NCI-H446 treated with DMSO at 0.1 percent for 48 hours (cell line): ENCODE data around the gene GULP1.

Experiments used
- DNase-seq: peaks from one replicate; lab custom pipeline; 2025; lab: John Stamatoyannopoulos, UW

The GULP1 gene

GRCh38 chr2:188367164-188367563, 75.5 kb downstream of the GULP1 start:
- DNase-seq = no peak

GRCh38 chr2:188369365-188369764, 77.7 kb downstream of the GULP1 start:
- peak; percentile 37 for DNase-seq

GRCh38 chr2:188378371-188378950, 86.8 kb downstream of the GULP1 start:
- DNase-seq = peak; percentile 44

- DNase-seq = no peak
Observed at GRCh38 chr2:188379748-188380147, 88.1 kb downstream of the GULP1 start.

GRCh38 chr2:188380280-188380679, 88.6 kb downstream of the GULP1 start:
- DNase-seq = no peak

GRCh38 chr2:188381614-188382013, 89.9 kb downstream of the GULP1 start:
- no peak for DNase-seq

- DNase-seq = no peak
Observed at GRCh38 chr2:188382107-188382506, 90.4 kb downstream of the GULP1 start.

GRCh38 chr2:188383158-188383557, 91.5 kb downstream of the GULP1 start:
- no peak for DNase-seq

- DNase-seq = no peak
Observed at GRCh38 chr2:188385857-188386256, 94.2 kb downstream of the GULP1 start.

GRCh38 chr2:188388831-188389230, 97.2 kb downstream of the GULP1 start:
- DNase-seq = no peak

GRCh38 chr2:188391354-188391753, 99.7 kb downstream of the GULP1 start:
- DNase-seq = no peak

GRCh38 chr2:188394931-188395472, 103.3 kb downstream of the GULP1 start:
- no peak for DNase-seq

- no peak for DNase-seq
Observed at GRCh38 chr2:188395903-188396689, 104.4 kb downstream of the GULP1 start.

GRCh38 chr2:188399159-188399558, 107.5 kb downstream of the GULP1 start:
- DNase-seq = no peak

GRCh38 chr2:188403676-188404075, 112.0 kb downstream of the GULP1 start:
- no peak for DNase-seq

- no peak for DNase-seq
Observed at GRCh38 chr2:188404341-188405004, 112.8 kb downstream of the GULP1 start.

- DNase-seq = no peak
Observed at GRCh38 chr2:188406414-188406813, 114.7 kb downstream of the GULP1 start.

- no peak for DNase-seq
Observed at GRCh38 chr2:188410504-188411235, 119.0 kb downstream of the GULP1 start.

GRCh38 chr2:188412190-188412589, 120.5 kb downstream of the GULP1 start:
- DNase-seq = no peak

GRCh38 chr2:188414411-188414810, 122.7 kb downstream of the GULP1 start:
- DNase-seq = peak; percentile 20

- DNase-seq = no peak
Observed at GRCh38 chr2:188414869-188415753, 123.4 kb downstream of the GULP1 start.
